ENCODE results near the gene MORN3. TPM values are rescaled to one million over a fixed set of nuclear protein-coding genes. Genes with fewer than 3 reads are reported as not detected.
"Not testable (repeated sequence)": the region's sequence is repeated elsewhere in the genome, so short reads cannot be mapped to it uniquely, and the experiment has no call there.

Gene MORN3
- polyA plus RNA-seq, 3 donors = 1.7 to 2.3 (median 1.8) TPM

GRCh38 chr12:121693155-121693687 is 23.8 kb upstream of the MORN3 start:
- no peak for DNase-seq (ENCODE audit: low read depth in 3 of 3, low spot score in 2 of 3)

DNA sequence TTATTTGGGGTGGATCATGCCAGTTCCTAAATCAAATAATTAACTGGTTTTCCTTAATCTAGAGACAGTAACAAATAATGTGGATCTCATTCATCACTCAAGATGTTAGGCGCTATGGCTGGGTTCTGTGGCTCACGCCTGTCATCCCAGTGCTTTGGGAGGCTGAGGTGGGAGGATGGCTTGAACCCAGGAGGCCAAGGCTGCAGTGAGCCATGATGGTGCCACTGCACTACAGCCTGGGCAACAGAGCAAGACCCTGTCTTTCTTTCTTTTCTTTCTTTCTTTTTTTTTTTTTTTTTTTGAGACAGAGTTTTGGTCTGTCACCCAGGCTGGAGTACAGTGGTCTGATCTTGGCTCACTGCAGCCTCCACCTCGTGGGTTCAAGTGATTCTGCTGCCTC is 23.3 kb upstream of the MORN3 start:
- DNase-seq (ENCODE audit: low read depth in 3 of 3, low spot score in 2 of 3) = not testable (repeated sequence)

- no peak for DNase-seq (ENCODE audit: low read depth in 3 of 3, low spot score in 2 of 3)
These were observed 20.0 kb upstream of the MORN3 start for GRCh38 chr12:121689430-121689829.

DNA sequence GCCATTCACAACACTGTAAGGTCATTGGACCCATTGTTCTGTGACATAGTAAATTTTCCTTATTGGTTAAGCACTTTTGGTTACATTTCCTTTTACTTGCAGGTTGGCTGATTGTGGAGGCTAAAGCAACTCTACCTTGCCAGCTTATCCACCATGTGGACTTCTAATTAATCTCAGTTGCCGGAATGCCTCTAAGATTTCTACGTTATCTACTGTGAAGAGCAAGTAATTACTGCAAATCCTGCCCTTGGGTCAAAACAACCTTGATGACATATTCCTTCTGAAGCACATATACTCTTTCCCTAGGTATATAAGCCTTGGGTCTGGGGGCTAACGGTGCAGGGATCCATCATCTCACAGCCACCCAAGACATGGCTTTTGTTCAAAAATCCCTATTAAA is 19.5 kb upstream of the MORN3 start:
- DNase-seq (ENCODE audit: low read depth in 3 of 3, low spot score in 2 of 3) = no peak

DNA sequence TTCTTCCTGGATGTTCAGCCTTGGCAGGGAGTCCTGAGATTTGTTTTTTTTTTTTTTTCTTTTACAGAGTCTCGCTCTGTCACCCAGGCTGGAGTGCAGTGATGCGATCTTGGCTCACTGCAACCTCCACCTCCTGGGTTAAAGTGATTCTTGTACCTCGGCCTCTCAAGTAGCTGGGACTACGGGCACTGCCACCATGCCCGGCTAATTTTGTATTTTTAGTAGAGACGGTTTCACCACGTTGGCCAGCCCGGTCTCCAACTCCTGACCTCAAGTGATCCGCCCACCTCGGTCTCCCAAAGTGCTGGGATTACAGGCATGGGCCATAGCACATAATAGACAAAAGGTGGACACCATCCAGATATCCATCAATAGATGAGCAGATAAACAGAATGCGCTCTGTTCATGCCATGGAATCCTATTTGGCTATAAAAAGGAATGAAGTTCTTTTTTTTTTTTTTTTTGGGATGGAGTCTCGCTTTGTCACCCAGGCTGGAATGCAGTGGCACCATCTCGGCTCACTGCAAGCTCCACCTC is 10.3 kb upstream of the MORN3 start:
- not testable (repeated sequence) for DNase-seq (ENCODE audit: low read depth in 3 of 3, low spot score in 2 of 3)

DNA sequence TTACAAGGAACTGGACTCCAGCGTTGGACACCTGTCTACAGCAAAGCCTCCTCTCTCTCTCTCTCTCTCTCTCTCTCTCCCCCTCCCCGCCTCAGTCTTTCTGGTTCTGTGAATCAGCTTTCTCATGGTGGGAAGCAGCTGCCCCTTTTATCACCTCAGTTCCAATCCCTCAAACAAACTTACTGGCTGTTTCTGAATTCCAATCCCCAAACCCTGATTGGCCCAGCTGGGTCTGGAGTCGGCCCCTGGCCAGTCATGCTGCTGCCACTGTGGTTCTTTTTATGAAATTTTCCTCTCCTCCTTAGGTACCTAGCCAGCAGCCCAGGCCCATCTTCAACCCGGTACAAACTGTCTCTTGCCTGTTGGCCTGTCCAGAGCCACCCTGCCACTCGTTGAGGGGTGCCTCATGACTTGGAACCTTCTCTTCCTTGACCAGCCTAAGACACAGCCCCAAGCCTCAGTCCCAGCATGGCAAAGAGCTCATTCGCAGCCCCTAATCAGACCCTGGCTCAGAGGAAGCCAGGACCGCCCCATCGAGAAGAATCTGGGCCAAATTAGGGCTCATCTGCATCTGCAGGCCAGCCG is 9.4 kb upstream of the MORN3 start:
- DNase-seq (ENCODE audit: low read depth in 3 of 3, low spot score in 2 of 3) = no peak

DNA sequence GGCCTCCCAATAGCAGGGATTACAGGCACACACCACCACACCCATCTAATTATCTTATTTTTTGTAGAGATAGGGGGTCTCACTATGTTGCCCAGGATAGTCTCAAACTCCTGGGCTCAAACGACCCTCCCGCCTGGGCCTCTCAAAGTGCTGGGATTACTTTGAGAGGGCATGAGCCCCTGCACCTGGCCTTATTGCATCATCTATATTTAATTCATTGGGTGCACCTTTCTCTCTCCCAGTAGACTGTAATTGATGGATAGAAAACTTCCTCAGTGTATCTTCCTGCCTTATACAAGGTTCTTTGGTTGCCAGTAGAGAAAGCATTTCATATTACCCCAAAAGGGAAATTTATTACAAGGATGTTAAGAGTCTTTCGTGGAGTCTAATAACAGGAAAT is 8.9 kb upstream of the MORN3 start:
- no peak for DNase-seq (ENCODE audit: low read depth in 3 of 3, low spot score in 2 of 3)

DNA sequence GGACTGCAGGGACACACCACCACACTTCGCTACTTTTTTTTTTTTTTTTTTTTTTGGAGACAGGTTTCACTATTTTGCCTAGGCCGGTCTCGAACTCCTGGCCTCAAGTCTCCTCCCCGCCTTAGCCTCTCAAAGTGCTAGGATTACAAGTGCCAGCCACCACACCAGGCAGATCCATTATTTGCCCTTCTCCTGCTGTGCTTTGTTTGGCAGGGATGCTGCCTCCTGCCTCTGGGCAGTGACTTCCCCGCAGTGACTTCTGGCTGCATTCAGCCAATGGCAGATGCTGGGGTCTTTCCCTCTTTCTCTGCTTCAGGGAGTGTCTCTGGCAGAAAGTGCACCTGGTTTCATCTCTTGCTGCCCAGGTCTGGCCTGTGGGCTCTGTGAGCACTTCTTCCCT is 6.7 kb upstream of the MORN3 start:
- DNase-seq (ENCODE audit: low read depth in 3 of 3, low spot score in 2 of 3) = no peak

GRCh38 chr12:121673013-121673511 is 3.6 kb upstream of the MORN3 start:
- DNase-seq (ENCODE audit: low read depth in 3 of 3, low spot score in 2 of 3) = no peak

DNA sequence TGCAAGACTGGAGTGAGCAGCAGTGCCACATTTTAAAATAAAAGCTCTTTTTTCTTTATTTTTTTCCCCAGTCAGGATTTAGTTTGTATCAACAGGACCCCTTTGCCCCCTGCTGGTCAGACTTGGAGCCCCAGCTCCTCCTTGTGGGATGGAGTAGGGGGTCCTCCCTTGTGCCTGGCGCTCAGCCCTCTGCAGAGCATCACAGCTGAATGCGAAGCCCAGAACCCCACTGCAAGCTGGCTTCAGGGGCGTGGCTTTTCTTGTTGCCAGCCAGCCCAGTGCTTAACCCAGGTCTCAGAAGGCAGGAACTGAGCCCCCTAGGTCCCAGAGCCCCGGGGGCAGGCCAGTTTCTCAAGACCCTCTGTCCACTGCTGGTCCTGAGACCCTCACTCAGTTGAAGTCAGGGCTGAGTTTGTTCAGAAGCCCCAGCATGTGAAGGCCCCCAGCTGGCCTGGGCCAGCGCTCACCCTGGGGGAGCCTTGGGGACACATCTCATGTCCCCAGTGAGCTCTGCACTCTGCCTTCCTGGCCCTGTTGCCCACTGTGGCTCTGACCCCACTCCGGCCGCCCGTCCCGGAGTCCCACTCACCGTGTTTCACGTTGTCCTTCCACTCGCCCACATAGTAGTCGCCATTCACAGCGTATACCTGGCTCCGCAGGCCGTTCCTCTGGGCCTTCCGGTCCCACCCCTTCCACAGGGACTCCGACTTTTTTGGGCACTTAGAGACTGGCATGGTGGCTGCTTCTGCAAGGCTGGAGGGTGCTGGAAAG is 519 bp downstream of the MORN3 start:
- DNase-seq (ENCODE audit: low read depth in 3 of 3, low spot score in 2 of 3) = no peak

DNA sequence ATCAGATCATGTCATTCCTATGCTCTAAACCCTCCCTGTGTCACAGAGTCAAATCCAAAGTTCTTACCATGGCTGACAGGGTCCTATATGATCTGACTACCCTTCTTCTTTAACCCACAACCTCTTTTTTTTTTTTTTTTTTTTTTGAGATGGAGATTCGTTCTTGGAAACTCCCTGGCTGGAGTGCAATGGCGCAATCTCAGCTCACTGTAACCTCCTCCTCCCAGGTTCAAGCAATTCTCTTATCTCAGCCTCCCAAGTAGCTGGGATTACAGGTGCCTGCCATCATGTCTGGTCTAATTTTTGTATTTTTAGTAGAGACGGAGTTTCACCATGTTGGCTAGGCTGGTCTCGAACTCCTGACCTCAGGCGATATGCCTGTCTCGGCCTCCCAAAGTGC is 2.6 kb downstream of the MORN3 start:
- DNase-seq (ENCODE audit: low read depth in 3 of 3, low spot score in 2 of 3) = not testable (repeated sequence)

- DNase-seq (ENCODE audit: low read depth in 3 of 3, low spot score in 2 of 3) = no peak
These were observed 5.9 kb downstream of the MORN3 start for GRCh38 chr12:121663610-121663929.

DNA sequence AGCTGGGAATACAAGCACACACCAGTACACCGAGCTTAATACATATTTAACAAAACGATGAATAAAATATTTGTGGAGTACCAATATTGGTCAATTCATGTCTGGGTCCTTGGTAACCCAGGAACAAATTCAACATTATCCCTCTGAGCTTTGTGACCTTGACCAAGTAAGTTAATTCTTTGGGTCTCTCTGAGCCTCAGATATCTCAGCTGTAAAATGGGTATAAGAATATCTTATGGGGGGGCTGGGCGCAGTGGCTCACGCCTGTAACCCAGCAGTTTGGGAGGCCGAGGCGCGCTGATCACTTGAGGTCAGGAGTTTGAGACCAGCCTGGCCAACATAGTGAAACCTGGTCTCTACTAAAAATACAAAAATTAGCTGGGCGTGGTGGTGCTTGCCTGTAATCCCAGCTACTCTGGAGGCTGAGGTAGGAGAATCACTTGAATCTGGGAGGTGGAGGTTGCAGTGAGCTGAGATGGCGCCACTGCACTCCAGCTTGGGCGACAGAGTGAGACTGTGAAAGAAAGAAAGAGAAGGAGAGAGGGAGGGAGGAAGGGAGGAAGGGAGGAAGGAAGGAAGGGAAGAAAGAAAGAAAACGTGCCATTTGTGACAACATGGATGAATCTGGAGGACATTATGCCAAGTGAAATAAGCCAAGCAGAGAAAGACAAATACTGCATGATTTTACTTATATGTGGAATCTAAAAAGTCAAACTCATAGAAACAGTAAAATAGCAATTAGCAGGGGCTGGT is 7.9 kb downstream of the MORN3 start:
- not testable (repeated sequence) for DNase-seq (ENCODE audit: low read depth in 3 of 3, low spot score in 2 of 3)

- DNase-seq (ENCODE audit: low read depth in 3 of 3, low spot score in 2 of 3) = no peak
These were observed 12.0 kb downstream of the MORN3 start for GRCh38 chr12:121657305-121658008.

DNA sequence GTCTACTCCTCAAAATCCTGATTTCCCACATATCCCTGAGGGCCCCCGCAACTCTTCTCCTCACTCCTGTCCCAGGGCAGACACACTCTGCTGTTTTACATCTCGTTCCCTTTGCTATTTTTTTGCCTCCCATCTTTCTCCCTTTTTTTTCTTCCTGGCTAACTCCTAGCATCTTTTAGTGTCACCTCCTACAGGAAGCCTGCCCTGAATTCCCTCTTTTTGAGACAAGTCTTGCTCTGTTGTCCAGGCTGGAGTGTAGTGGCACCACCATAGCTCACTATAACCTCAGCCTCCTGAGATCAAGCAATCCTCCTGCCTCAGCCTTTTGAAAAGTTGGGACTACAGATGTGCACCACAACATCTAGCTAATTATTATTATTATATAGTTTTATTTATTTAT is 13.3 kb downstream of the MORN3 start:
- no peak for DNase-seq (ENCODE audit: low read depth in 3 of 3, low spot score in 2 of 3)

DNA sequence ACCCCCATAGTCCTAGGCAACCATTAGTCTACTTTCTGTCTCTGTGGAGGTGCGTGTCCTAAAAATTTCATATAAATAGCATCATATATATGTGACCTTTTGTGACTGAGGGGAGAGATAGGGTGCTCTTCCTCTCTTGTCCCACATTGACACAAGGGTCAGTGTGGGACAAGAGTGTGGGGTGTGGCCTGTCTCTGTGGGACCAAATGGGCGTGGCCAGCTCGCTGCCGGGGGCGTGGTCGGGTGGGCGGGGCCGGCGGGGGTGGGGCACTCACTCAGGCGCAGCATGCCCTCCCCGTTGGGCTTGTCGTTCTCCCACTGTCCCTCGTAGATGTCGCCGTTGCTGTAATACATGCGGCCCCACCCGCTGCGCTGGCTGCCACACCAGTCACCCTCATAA is 15.5 kb downstream of the MORN3 start:
- DNase-seq (ENCODE audit: low read depth in 3 of 3, low spot score in 2 of 3) = no peak

DNA sequence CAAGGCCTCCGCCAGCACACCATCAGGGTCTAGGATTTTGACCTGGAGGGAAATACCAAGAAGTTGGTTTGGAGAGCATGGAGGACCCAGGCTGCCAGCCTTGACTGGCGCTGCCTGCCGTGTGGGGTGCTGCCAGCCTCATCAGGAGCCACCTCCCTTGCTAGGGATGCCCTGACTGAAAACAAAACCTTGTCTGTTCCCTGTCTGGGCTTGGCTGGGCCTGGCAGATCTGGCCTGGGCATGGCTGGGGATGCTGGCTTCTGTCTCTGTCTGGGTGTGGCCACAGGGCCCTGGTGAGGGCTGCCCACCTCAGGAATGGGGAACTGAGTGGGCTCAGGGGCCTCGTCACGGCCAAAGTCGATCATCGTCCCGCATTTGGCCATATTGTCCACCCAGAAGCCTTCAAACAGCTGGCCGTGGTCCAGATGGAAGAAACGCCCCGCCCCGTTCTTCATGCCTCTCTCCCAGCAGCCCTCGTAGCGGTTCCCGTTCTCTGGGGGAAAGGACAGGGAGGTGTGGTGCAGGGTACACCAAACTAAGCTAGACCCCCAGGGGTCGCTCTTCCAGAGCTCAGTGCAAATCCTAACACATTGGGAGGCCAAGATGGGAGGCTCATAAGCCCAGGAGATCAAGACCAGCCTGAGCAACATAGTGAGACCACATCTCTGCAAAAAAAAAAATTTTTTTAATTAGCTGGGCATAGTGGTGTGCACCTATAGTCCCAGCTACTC is 16.5 kb downstream of the MORN3 start:
- no peak for DNase-seq (ENCODE audit: low read depth in 3 of 3, low spot score in 2 of 3)

DNA sequence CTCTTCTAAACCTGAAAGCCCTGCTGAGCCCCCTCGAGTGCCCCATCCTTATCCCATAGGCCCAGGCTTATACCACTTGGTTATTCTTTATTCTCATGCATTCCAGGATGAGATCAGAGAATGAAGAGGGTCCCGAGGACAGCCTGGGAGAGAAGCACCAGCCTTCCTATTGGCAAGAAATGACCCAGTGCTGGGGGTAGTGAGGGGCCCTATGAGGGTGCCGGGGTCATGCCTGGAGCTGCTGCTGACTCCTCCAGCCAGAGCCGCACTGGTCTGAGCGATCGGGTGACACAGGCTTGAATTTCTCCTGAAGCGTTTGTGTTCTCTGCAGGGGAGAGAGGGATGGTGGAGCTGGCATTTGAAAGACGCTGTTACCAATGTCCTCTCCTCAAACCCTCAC is 18.1 kb downstream of the MORN3 start:
- DNase-seq (ENCODE audit: low read depth in 3 of 3, low spot score in 2 of 3) = no peak

GRCh38 chr12:121649819-121650353 is 19.6 kb downstream of the MORN3 start:
- no peak for DNase-seq (ENCODE audit: low read depth in 3 of 3, low spot score in 2 of 3)

DNA sequence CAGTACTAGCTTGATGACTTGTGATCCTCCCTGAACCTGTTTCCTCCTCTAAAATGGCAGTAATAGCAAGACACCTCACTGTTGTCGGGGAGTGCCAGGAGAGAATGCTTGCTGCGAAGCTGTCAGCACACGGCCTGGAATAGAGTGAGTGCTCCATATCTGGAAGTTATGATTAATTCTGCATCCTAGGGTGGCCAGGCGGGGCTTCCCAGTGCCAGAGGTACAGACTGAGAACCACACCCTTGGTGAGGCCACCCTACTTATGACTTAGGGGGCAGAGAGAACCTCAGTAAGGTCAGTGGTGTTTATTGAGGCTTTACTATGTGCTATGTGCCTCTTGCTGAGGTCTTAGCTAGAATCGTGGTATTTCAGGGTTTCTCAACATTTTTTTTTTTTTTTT is 20.1 kb downstream of the MORN3 start:
- DNase-seq (ENCODE audit: low read depth in 3 of 3, low spot score in 2 of 3) = no peak
